ENCODE data around the gene CDC27. TPM values are rescaled to one million over a fixed set of nuclear protein-coding genes. Genes with fewer than 3 reads are reported as not detected.
A peak's percentile ranks its signal among the peaks of the same experiment; 100 is the strongest.
"Not testable (repeated sequence)": the region's sequence is repeated elsewhere in the genome, so short reads cannot be mapped to it uniquely, and the experiment has no call there.

CDC27 gene
- total RNA-seq, 1 donor: 61.6 TPM

- no peaks in the 10 kb centered on the region for H3K9me3 ChIP-seq (ENCODE audit: low read depth, low read length)
- H3K27me3 ChIP-seq (ENCODE audit: insufficient read depth, low read length): no peaks in the 10 kb centered on the region
- H3K4me3 ChIP-seq (ENCODE audit: low read length): peak overlapping the region; percentile 88
- peaks cover 21% of the 10 kb centered on the region for H3K4me1 ChIP-seq (ENCODE audit: insufficient read depth, low read length)
These were observed 89.6 kb downstream of the CDC27 start for GRCh38 chr17:47099451-47099986.

DNA sequence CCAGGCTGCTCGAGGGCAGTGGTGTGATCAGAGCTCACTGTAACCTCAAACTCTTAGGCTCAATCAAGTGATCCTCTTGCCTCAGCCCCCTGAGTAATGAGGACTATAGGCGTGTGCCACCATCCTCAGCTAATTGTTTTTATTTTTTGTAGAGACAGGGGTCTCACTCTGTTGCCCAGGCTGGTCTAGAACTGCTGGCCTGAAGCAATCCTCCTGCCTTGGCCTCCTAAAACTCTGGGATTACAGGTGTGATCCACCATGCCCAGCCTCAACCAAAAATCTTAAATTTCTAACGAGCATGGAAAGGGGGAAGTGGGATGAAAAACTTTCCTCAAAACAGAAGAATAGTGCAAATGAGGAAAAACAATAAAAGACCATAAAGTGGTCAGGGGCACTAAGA is 92.8 kb downstream of the CDC27 start:
- no peaks in the 10 kb centered on the region for H3K27me3 ChIP-seq (ENCODE audit: insufficient read depth, low read length)

DNA sequence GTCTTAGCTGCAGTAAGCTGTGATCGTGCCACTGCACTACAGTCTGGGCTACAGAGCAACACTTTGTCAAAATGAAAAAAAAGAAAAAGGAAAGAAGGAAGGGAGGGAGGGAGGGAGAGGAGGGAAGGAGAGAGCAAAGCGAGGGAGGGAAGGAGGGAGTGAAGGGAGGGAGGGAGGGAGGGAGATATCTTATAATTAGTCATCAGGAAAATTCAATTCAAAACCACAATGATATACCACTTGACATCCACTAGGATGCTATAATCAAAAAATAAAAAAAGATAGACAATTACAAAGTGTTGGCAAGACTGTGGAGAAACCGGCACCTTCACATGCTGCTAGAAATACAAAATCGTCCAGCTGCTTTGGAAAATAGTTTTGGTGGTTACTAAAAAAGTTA is 93.8 kb downstream of the CDC27 start:
- Histone ChIP-seq H3K27me3 (ENCODE audit: insufficient read depth, low read length) (no peaks in the 10 kb centered on the region), H3K9me3 (ENCODE audit: low read depth, low read length) (no peaks in the 10 kb centered on the region), H3K4me3 (ENCODE audit: low read length) (no peak overlapping the region), H3K4me1 (ENCODE audit: insufficient read depth, low read length) (peaks cover 28% of the 10 kb centered on the region)

More for the DNA sequence above, 92.8 kb downstream of the CDC27 start:
- Histone ChIP-seq H3K4me1 (ENCODE audit: insufficient read depth, low read length) (peaks cover 28% of the 10 kb centered on the region), H3K4me3 (ENCODE audit: low read length) (no peak overlapping the region), H3K9me3 (ENCODE audit: low read depth, low read length) (no peaks in the 10 kb centered on the region)

DNA sequence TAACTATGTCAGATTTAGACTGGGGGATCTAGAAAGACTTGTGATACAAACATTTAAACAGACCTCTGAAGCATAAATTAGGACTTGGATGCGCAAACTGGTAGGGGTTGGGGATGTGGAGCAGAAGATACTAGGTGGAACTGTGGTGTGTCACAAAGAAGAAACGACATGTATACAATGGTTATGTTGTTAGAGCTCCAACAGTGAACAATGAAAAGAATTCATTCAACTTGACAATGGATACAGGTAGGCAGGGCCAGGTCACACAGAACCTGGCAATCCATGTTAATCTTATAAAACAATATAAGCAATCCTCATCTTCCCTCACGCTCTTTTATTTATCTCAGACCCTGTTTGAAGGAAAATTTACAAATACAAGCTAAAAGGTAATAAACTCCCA is 102.0 kb downstream of the CDC27 start:
- no peak overlapping the region for H3K4me3 ChIP-seq (ENCODE audit: low read length)
- no peaks in the 10 kb centered on the region for H3K9me3 ChIP-seq (ENCODE audit: low read depth, low read length)
- no peaks in the 10 kb centered on the region for H3K27me3 ChIP-seq (ENCODE audit: insufficient read depth, low read length)
- no peaks in the 10 kb centered on the region for H3K4me1 ChIP-seq (ENCODE audit: insufficient read depth, low read length)

DNA sequence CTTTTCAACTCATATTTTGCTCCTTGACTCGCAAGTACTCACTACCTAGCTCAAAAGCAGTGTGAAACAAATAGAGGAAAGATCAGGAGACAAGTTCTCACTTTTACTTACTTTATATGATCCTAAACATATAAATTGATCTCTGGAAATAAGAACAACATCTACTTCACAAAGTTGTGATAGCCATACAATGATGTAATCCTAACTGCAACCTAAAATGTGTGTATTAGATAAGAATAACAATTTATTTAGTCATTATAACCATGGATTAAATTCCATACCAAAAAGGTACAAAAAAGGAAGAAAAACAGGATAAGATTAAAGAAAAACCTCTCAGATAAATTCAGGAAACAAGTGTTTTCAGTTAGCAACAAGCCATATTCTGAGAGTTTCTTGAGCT is 103.4 kb downstream of the CDC27 start:
- no peak overlapping the region for H3K4me3 ChIP-seq (ENCODE audit: low read length)
- no peaks in the 10 kb centered on the region for H3K27me3 ChIP-seq (ENCODE audit: insufficient read depth, low read length)
- H3K9me3 ChIP-seq (ENCODE audit: low read depth, low read length): no peaks in the 10 kb centered on the region
- H3K4me1 ChIP-seq (ENCODE audit: insufficient read depth, low read length): no peaks in the 10 kb centered on the region

DNA sequence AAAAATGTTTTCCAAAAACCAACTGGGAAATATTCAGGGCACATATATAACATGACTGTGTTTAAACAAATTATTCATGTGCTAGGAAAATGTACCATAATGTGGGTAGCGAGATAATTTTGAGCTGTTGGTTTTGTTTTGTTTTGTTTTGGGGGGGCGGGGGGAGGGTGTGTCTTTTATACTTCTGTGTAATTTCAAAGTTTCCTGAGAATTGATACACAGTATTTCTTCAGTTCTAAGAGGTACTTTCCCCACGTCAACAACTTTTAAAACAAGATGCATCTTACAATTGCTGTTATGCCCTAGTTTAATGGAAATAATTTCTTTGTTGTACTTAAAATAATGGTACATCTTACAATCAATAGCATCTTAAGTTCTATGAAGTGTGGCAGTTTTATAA is 110.3 kb downstream of the CDC27 start:
- peaks cover 4% of the 10 kb centered on the region for H3K4me1 ChIP-seq (ENCODE audit: insufficient read depth, low read length)

GRCh38 chr17:47077576-47077975 is 111.5 kb downstream of the CDC27 start:
- H3K4me3 ChIP-seq (ENCODE audit: low read length): no peak overlapping the region
- peaks cover 14% of the 10 kb centered on the region for H3K4me1 ChIP-seq (ENCODE audit: insufficient read depth, low read length)
- H3K9me3 ChIP-seq (ENCODE audit: low read depth, low read length): no peaks in the 10 kb centered on the region
- H3K27me3 ChIP-seq (ENCODE audit: insufficient read depth, low read length): no peaks in the 10 kb centered on the region

More for the DNA sequence above, 110.3 kb downstream of the CDC27 start:
- H3K9me3 ChIP-seq (ENCODE audit: low read depth, low read length): no peaks in the 10 kb centered on the region
- H3K27me3 ChIP-seq (ENCODE audit: insufficient read depth, low read length): no peaks in the 10 kb centered on the region
- H3K4me3 ChIP-seq (ENCODE audit: low read length): no peak overlapping the region

- H3K4me1 ChIP-seq (ENCODE audit: insufficient read depth, low read length): peaks cover 28% of the 10 kb centered on the region
- no peak overlapping the region for H3K4me3 ChIP-seq (ENCODE audit: low read length)
- no peaks in the 10 kb centered on the region for H3K27me3 ChIP-seq (ENCODE audit: insufficient read depth, low read length)
- H3K9me3 ChIP-seq (ENCODE audit: low read depth, low read length): no peaks in the 10 kb centered on the region
These were observed 112.9 kb downstream of the CDC27 start for GRCh38 chr17:47076171-47076570.

DNA sequence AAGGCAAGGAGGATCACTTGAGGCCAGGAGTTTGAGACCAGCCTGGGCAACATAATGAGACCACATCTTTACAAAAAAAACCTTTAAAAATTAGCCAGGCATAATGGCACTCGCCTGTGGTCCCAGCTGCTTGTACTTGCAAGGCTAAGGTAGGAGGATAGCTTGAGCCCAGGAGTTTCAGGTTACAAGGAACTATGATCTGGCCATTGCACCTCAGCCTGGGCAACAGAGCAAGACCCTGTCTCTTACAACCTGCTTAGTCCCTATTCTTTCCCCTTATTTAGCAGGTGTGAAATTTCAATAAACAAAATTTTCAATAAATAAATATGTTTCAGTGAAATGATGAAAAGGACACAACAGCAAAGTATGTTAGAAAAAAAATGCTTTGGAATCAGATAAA is 114.7 kb downstream of the CDC27 start:
- not testable (repeated sequence) for H3K27me3 ChIP-seq (ENCODE audit: insufficient read depth, low read length); H3K9me3 ChIP-seq (ENCODE audit: low read depth, low read length); H3K4me3 ChIP-seq (ENCODE audit: low read length)
- H3K4me1 ChIP-seq (ENCODE audit: insufficient read depth, low read length): peaks cover 44% of the 10 kb centered on the region

- H3K9me3 ChIP-seq (ENCODE audit: low read depth, low read length); H3K27me3 ChIP-seq (ENCODE audit: insufficient read depth, low read length); H3K4me3 ChIP-seq (ENCODE audit: low read length): not testable (repeated sequence)
- peaks cover 44% of the 10 kb centered on the region for H3K4me1 ChIP-seq (ENCODE audit: insufficient read depth, low read length)
These were observed 115.5 kb downstream of the CDC27 start for GRCh38 chr17:47073629-47074028.

DNA sequence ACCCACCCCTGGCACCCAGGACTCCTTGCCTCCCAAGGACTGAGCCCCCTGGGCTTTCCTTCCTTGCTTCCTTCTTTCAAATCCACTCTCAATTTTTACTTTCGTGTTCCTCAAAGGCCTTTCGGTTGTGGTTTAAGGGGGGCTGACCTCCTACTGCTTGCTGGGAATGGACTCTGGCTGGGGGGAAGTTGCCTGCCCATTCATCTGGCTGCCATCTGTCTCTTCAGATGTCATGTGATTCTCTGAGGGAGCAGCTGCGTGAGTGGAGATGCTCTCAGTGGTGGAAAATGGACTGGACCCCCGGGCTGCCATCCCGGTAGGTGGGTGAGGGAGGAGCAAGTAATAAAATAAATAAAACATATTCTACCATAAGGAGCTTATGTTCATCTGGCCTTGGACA is 116.2 kb downstream of the CDC27 start:
- Histone ChIP-seq H3K27me3 (ENCODE audit: insufficient read depth, low read length) (no peaks in the 10 kb centered on the region), H3K9me3 (ENCODE audit: low read depth, low read length) (no peaks in the 10 kb centered on the region), H3K4me1 (ENCODE audit: insufficient read depth, low read length) (peaks cover 44% of the 10 kb centered on the region), H3K4me3 (ENCODE audit: low read length) (no peak overlapping the region)

DNA sequence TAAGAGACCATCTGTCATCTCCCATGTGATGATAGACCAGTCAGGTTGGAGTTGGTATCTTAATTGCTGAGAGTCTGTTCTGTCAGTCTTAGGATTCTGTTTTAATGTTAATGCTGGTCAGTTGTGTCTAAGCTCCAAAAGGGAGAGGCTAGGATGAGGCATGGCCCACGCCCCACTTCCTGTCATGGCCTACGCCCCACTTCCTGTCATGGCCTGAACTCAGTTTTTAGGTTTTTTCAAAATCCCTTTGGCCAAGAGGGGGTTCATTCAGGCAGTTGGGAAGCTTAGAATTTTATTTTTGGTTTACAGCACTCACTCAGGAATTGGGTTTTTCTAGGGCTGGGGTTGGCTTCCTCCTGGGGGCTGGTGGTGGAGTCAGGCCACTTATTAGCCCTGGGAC is 117.9 kb downstream of the CDC27 start:
- not testable (repeated sequence) for H3K9me3 ChIP-seq (ENCODE audit: low read depth, low read length); H3K4me3 ChIP-seq (ENCODE audit: low read length); H3K27me3 ChIP-seq (ENCODE audit: insufficient read depth, low read length)
- H3K4me1 ChIP-seq (ENCODE audit: insufficient read depth, low read length): peaks cover 51% of the 10 kb centered on the region

DNA sequence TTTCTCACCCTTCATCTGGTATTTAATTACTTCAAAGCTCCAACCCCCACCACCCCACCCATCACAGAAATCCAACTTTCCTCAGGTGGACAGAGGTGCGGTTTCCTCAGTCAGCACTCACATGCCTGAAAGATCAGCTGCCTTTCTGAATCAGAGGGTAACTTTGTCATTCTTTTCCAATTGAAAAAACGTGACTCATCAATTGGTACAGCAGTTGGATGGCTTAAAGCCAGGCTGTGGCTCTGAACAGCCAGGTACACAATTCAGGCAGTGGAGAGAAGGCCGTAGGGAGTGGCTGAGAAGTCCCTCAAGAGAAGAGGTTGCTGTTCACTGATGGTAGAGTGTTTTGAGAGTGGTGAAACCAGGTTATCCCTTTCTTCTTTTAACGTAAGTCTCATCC is 118.8 kb downstream of the CDC27 start:
- H3K27me3 ChIP-seq (ENCODE audit: insufficient read depth, low read length): not testable (repeated sequence)

More for the DNA sequence above, 118.8 kb downstream of the CDC27 start:
- not testable (repeated sequence) for H3K9me3 ChIP-seq (ENCODE audit: low read depth, low read length); H3K4me3 ChIP-seq (ENCODE audit: low read length)
- H3K4me1 ChIP-seq (ENCODE audit: insufficient read depth, low read length): peaks cover 51% of the 10 kb centered on the region

Other genes starting within 250 kb of the CDC27 start
- gene RPRML, start 210.0 kb downstream of the CDC27 start, total RNA-seq: not detected
- not detected for gene MYL4, start 20.1 kb upstream of the CDC27 start, total RNA-seq
- gene ITGB3, start 64.5 kb upstream of the CDC27 start, total RNA-seq: 66.3 TPM
- 10.5 TPM for gene EFCAB13, start 134.7 kb upstream of the CDC27 start, total RNA-seq